Left ventricle myocardium inferior (tissue), 1 donor: ENCODE measurements around the gene LNX1. TPM values are rescaled to one million over a fixed set of nuclear protein-coding genes. Genes with fewer than 3 reads are reported as not detected.

Experiments
- DNase-seq: peaks from one replicate; pipeline ENCODE4 v3.0.0-alpha.2; 2020
- H3K27ac ChIP-seq: fragments of 200-600 bp; replicated peaks from 2 replicates; pipeline ENCODE4 v1.8.0; 2021
- H3K27me3 ChIP-seq: fragments of 200-600 bp; 2 replicates; pipeline ENCODE4 v1.8.0; 2021; ENCODE audit warnings: low read depth
- H3K36me3 ChIP-seq: fragments of 200-600 bp; 2 replicates; pipeline ENCODE4 v1.8.0; 2021
- H3K4me1 ChIP-seq: fragments of 200-600 bp; 2 replicates; pipeline ENCODE4 v1.8.0; 2021
- H3K4me3 ChIP-seq: fragments of 200-600 bp; 2 replicates; pipeline ENCODE4 v1.8.0; 2021; ENCODE audit warnings: mild to moderate bottlenecking, moderate library complexity
- H3K9me3 ChIP-seq: fragments of 200-600 bp; replicated peaks from 2 replicates; pipeline ENCODE4 v1.8.0; 2021
- intact Hi-C: fragments of 100-400 bp; cut with micrococcal nuclease; formaldehyde crosslinking; loops from one replicate; pipeline ENCODE4 v1.11.0; 2022
- total RNA-seq: library from RNA; stranded (reverse); fragmentation: NEBNext Ultra II Directional; extraction: Animal tissue kit (Norgen Biotek cat#: 25700); gene quantifications from one replicate; pipeline ENCODE4 v1.2.1, GENCODE V29; 2021
- TF ChIP-seq, protein P1 (sequence below): fragments of 200-600 bp; IDR thresholded peaks from 2 replicates; pipeline ENCODE4 v1.8.0; 2021; ENCODE audit warnings: antibody characterized with exemption, mild to moderate bottlenecking, borderline replicate concordance
- donor health status: DM: no; HTN: yes; CAD: no; lungs with severe emphysema.

The LNX1 gene
- total RNA-seq, 1 donor from 2014 or later = 9.5 TPM

GRCh38 chr4:53432528-53433424, 158.5 kb downstream of the LNX1 start:
- Histone ChIP-seq H3K4me3 (no peak overlapping the region), H3K27ac (no peak overlapping the region), H3K36me3 (peaks cover 59% of the 10 kb centered on the region), H3K9me3 (no peaks in the 10 kb centered on the region), H3K4me1 (no peaks in the 10 kb centered on the region), H3K27me3 (no peaks in the 10 kb centered on the region)
- TF ChIP-seq, protein P1, sequence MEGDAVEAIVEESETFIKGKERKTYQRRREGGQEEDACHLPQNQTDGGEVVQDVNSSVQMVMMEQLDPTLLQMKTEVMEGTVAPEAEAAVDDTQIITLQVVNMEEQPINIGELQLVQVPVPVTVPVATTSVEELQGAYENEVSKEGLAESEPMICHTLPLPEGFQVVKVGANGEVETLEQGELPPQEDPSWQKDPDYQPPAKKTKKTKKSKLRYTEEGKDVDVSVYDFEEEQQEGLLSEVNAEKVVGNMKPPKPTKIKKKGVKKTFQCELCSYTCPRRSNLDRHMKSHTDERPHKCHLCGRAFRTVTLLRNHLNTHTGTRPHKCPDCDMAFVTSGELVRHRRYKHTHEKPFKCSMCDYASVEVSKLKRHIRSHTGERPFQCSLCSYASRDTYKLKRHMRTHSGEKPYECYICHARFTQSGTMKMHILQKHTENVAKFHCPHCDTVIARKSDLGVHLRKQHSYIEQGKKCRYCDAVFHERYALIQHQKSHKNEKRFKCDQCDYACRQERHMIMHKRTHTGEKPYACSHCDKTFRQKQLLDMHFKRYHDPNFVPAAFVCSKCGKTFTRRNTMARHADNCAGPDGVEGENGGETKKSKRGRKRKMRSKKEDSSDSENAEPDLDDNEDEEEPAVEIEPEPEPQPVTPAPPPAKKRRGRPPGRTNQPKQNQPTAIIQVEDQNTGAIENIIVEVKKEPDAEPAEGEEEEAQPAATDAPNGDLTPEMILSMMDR = no peak
- DNase-seq = no peak
- intact Hi-C loops = no loop called here

DNA sequence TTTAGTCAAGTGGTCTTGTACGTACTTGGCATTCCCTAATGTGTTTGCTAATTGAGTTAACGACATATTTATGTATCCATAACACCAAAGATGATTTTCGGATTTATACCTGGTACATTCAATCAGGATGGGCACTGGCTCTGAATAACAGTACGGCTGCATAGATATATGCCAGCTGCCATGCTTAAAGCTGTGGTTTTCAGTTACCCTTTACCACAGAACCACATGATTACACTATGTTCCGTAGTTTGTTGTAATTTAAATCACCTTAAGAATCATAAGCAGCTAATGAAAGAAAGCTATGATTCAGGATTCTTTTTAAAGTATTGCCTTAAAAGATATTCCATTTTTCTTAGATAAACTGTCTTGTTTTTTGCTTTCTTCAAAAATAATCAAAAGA, 160.2 kb downstream of the LNX1 start:
- H3K36me3 ChIP-seq = peaks cover 54% of the 10 kb centered on the region
- no peaks in the 10 kb centered on the region for H3K9me3 ChIP-seq
- H3K4me3 ChIP-seq = no peak overlapping the region
- no peak overlapping the region for H3K27ac ChIP-seq
- no peak for DNase-seq
- H3K4me1 ChIP-seq = peaks cover 6% of the 10 kb centered on the region
- no peaks in the 10 kb centered on the region for H3K27me3 ChIP-seq
- TF ChIP-seq, protein P1 = no peak
- intact Hi-C loops = no loop called here

DNA sequence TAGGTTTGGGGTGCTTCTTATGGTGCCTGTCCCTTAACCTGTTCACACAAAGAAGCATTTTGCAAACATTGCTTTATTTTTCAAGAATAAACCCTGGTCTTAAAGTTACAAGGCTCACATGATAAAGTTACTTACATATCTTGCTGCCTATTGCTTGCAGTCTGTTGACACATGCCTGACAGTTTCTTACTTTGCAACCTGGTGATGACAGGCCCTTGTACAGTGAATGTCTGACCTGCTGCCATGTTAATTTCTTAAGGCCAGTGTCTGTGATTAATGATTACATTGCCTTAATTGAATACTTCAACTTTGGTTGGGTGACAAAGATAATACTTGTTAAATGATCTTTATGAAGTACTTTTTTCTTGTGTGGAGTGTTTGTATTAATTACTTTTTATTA, 163.9 kb downstream of the LNX1 start:
- no peaks in the 10 kb centered on the region for H3K27me3 ChIP-seq
- H3K4me3 ChIP-seq = no peak overlapping the region
- no peaks in the 10 kb centered on the region for H3K9me3 ChIP-seq
- peaks cover 36% of the 10 kb centered on the region for H3K36me3 ChIP-seq
- intact Hi-C loops = no loop called here
- DNase-seq = no peak
- no peak overlapping the region for H3K27ac ChIP-seq
- H3K4me1 ChIP-seq = peaks cover 11% of the 10 kb centered on the region
- TF ChIP-seq, protein P1 = no peak

- TF ChIP-seq, protein P1 = no peak
- Histone ChIP-seq H3K4me1 (peaks cover 11% of the 10 kb centered on the region), H3K4me3 (no peak overlapping the region), H3K27ac (no peak overlapping the region), H3K36me3 (peaks cover 21% of the 10 kb centered on the region), H3K27me3 (no peaks in the 10 kb centered on the region), H3K9me3 (no peaks in the 10 kb centered on the region)
- DNase-seq = no peak
- intact Hi-C loops = no loop called here
Observed at GRCh38 chr4:53424280-53424679, 167.0 kb downstream of the LNX1 start.

GRCh38 chr4:53422367-53422766, 168.9 kb downstream of the LNX1 start:
- Histone ChIP-seq H3K4me3 (no peak overlapping the region), H3K27me3 (no peaks in the 10 kb centered on the region), H3K27ac (no peak overlapping the region), H3K4me1 (peaks cover 10% of the 10 kb centered on the region), H3K9me3 (no peaks in the 10 kb centered on the region), H3K36me3 (peaks cover 5% of the 10 kb centered on the region)
- DNase-seq = no peak
- intact Hi-C loops = no loop called here
- TF ChIP-seq, protein P1 = no peak
